AG09309 (cell line): ENCODE data around the gene RAD18.

ENCODE experiments used
- DNase-seq: peaks from one replicate; pipeline ENCODE4 v3.0.0-alpha.2; 2010; ENCODE audit warnings: low read depth
- H3K4me3 ChIP-seq: 2 replicates; pipeline ENCODE4 v1.5.1; 2011; ENCODE audit warnings: mild to moderate bottlenecking, low read depth, low read length, moderate library complexity; ENCODE audit not compliant: control insufficient read depth
- TF ChIP-seq, protein P1 (sequence below): IDR thresholded peaks from 2 replicates; pipeline ENCODE4 v1.5.1; 2011; ENCODE audit warnings: mild to moderate bottlenecking, low read depth, low read length, inconsistent platforms; ENCODE audit not compliant: insufficient read depth, control insufficient read depth; ENCODE audit errors: missing control alignments

Gene RAD18

GRCh38 chr3:8885536-8886316 is 77.5 kb downstream of the RAD18 start:
- H3K4me3 ChIP-seq: no peak overlapping the region
- TF ChIP-seq, protein P1, sequence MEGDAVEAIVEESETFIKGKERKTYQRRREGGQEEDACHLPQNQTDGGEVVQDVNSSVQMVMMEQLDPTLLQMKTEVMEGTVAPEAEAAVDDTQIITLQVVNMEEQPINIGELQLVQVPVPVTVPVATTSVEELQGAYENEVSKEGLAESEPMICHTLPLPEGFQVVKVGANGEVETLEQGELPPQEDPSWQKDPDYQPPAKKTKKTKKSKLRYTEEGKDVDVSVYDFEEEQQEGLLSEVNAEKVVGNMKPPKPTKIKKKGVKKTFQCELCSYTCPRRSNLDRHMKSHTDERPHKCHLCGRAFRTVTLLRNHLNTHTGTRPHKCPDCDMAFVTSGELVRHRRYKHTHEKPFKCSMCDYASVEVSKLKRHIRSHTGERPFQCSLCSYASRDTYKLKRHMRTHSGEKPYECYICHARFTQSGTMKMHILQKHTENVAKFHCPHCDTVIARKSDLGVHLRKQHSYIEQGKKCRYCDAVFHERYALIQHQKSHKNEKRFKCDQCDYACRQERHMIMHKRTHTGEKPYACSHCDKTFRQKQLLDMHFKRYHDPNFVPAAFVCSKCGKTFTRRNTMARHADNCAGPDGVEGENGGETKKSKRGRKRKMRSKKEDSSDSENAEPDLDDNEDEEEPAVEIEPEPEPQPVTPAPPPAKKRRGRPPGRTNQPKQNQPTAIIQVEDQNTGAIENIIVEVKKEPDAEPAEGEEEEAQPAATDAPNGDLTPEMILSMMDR: no peak
- no peak for DNase-seq

DNA sequence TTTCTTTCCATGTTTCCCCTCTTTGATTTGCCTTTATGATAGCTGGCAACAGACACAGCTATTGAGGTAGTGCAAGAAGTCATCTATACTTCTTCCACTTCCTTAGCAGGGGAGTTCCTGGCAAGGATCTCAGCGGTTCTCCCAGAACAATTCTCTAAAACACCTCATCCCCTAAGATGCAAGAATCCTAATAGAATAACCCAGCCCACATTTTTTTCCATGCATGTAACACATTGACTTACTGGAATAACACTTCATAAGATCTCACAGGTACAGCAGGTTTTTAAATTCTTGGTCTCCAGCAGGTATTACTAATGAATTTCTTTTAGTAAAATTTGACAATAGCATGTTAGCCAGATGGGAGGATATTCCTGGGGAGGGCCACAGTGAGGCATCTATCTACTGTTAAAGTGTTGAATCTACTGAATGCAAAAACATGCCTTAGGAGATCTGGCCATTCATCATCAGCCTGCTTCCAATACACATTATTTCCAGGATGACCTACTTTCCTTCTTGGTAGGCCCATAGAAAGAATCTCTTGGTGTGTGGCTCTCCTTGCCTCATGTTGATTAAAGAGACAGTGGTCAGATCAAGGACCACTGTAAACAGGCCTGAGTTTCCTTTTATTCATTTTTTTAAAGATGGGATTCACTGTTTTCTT is 78.5 kb downstream of the RAD18 start:
- TF ChIP-seq, protein P1: no peak
- no peak for DNase-seq
- H3K4me3 ChIP-seq: no peak overlapping the region

GRCh38 chr3:8882642-8883041 is 80.6 kb downstream of the RAD18 start:
- DNase-seq: no peak
- H3K4me3 ChIP-seq: no peak overlapping the region
- TF ChIP-seq, protein P1: no peak

GRCh38 chr3:8882171-8882593 is 81.1 kb downstream of the RAD18 start:
- TF ChIP-seq, protein P1: no peak
- DNase-seq: no peak
- no peak overlapping the region for H3K4me3 ChIP-seq

- TF ChIP-seq, protein P1: no peak
- no peak overlapping the region for H3K4me3 ChIP-seq
- no peak for DNase-seq
Observed at GRCh38 chr3:8879347-8879944, 83.8 kb downstream of the RAD18 start.

GRCh38 chr3:8875836-8876235 is 87.4 kb downstream of the RAD18 start:
- DNase-seq: no peak
- TF ChIP-seq, protein P1: no peak
- H3K4me3 ChIP-seq: no peak overlapping the region
